Endodermal cell (in vitro differentiated cells): ENCODE measurements around the gene PAX5. TPM values are rescaled to one million over a fixed set of nuclear protein-coding genes. Genes with fewer than 3 reads are reported as not detected.
A peak's percentile ranks its signal among the peaks of the same experiment; 100 is the strongest.

Experiments
- DNase-seq: peaks from one replicate; pipeline ENCODE4 v3.0.0-alpha.2; 2017
- H3K27ac ChIP-seq: 2 replicates; pipeline ENCODE4 v1.5.1; 2013; ENCODE audit warnings: mild to moderate bottlenecking, low read depth, low read length, moderate library complexity
- H3K27me3 ChIP-seq: 2 replicates; pipeline ENCODE4 v1.6.1; 2013; ENCODE audit warnings: mild to moderate bottlenecking, low read length, moderate library complexity; ENCODE audit not compliant: insufficient read depth, control insufficient read depth, poor library complexity, severe bottlenecking
- H3K36me3 ChIP-seq: 2 replicates; pipeline ENCODE4 v1.7.0; 2013; ENCODE audit warnings: mild to moderate bottlenecking, low read length, moderate library complexity; ENCODE audit not compliant: control insufficient read depth, insufficient read depth
- H3K4me1 ChIP-seq: one replicate; pipeline ENCODE4 v1.7.0; 2013; ENCODE audit warnings: low read length; ENCODE audit not compliant: control insufficient read depth, insufficient read depth
- H3K4me3 ChIP-seq: 2 replicates; pipeline ENCODE4 v1.5.1; 2013; ENCODE audit warnings: mild to moderate bottlenecking, low read length, moderate library complexity
- H3K9ac ChIP-seq: 2 replicates; pipeline ENCODE4 v1.6.1; 2013; ENCODE audit warnings: mild to moderate bottlenecking, low read length, moderate library complexity; ENCODE audit not compliant: poor library complexity, severe bottlenecking; ENCODE audit errors: extremely low read depth
- H3K9me3 ChIP-seq: 2 replicates; pipeline ENCODE4 v1.6.1; 2013; ENCODE audit warnings: mild to moderate bottlenecking, low read length, moderate library complexity; ENCODE audit not compliant: control insufficient read depth
- H3K27ac Mint-ChIP-seq: 2 replicates; pipeline ENCODE4 v1.8.0; 2020; ENCODE audit warnings: mixed read lengths
- H3K27me3 Mint-ChIP-seq: 2 replicates; pipeline ENCODE4 v1.8.0; 2021; ENCODE audit warnings: mild to moderate bottlenecking, mixed read lengths; ENCODE audit not compliant: insufficient read depth
- H3K36me3 Mint-ChIP-seq: 2 replicates; pipeline ENCODE4 v1.8.0; 2020; ENCODE audit warnings: low read depth, mixed read lengths
- H3K4me1 Mint-ChIP-seq: 2 replicates; pipeline ENCODE4 v1.8.0; 2020; ENCODE audit warnings: mixed read lengths
- H3K4me3 Mint-ChIP-seq: 2 replicates; pipeline ENCODE4 v1.8.0; 2020; ENCODE audit warnings: mild to moderate bottlenecking, moderate library complexity, mixed read lengths
- H3K9me3 Mint-ChIP-seq: 2 replicates; pipeline ENCODE4 v1.8.0; 2020; ENCODE audit warnings: mild to moderate bottlenecking, mixed read lengths
- CTCF ChIP-seq: fragments of 200-600 bp; sonication (generic); conservative IDR thresholded peaks from 2 replicates; pipeline ENCODE4 v1.5.0; 2021; ENCODE audit warnings: antibody characterized with exemption, mild to moderate bottlenecking
- WGBS, 2 experiments: methylation state at CpG; one replicate each; pipeline versions ENCODE4 v1.1.5 to v1.1.7; 2013; ENCODE audit warnings: missing lambda C conversion rate in 2 of 2, mixed read lengths in 1 of 2; ENCODE audit not compliant: insufficient coverage in 1 of 2, insufficient read length in 1 of 2; 5-methylcytosine and 5-hydroxymethylcytosine counted together
- total RNA-seq, 2 donors: library from RNA; stranded (reverse); fragmentation: NEBNext Ultra II Directional in 1 of 2; extraction: Animal tissue kit (Norgen Biotek cat#: 25700) in 1 of 2; gene quantifications; 2 replicates in 1 of 2; 3 replicates in 1 of 2; pipeline ENCODE4 v1.2.1, GENCODE V29; 2021

PAX5 gene
- total RNA-seq, 2 donors from 2014 or later = 0.15 TPM; not detected in 1

GRCh38 chr9:36970007-36970888 is 63.8 kb downstream of the PAX5 start:
- Mint-ChIP-seq H3K4me3 (no peak overlapping the region), H3K36me3 (no peaks in the 10 kb centered on the region), H3K27me3 (peaks cover 10% of the 10 kb centered on the region), H3K27ac (no peak overlapping the region), H3K9me3 (no peaks in the 10 kb centered on the region), H3K4me1 (no peaks in the 10 kb centered on the region)
- Histone ChIP-seq H3K9ac (no peak overlapping the region), H3K4me1 (no peaks in the 10 kb centered on the region), H3K4me3 (no peak overlapping the region), H3K36me3 (no peaks in the 10 kb centered on the region), H3K27me3 (no peaks in the 10 kb centered on the region), H3K27ac (no peak overlapping the region), H3K9me3 (no peaks in the 10 kb centered on the region)
- TF ChIP-seq CTCF = no peak
- peak; percentile 53 for DNase-seq
- 87 to 89% methylated on average over 7 to 9 of the region's 9 CpGs for WGBS, 2 experiments

- WGBS, 2 experiments = 80 to 90% methylated on average over 6 to 11 of the region's 11 CpGs
- no peak overlapping the region for H3K27ac Mint-ChIP-seq
- Histone ChIP-seq H3K9me3 (no peaks in the 10 kb centered on the region), H3K9ac (no peak overlapping the region), H3K4me3 (no peak overlapping the region), H3K36me3 (no peaks in the 10 kb centered on the region), H3K4me1 (no peaks in the 10 kb centered on the region), H3K27ac (no peak overlapping the region), H3K27me3 (no peaks in the 10 kb centered on the region)
- H3K4me1 Mint-ChIP-seq = no peaks in the 10 kb centered on the region
- H3K36me3 Mint-ChIP-seq = no peaks in the 10 kb centered on the region
- H3K27me3 Mint-ChIP-seq = peaks cover 8% of the 10 kb centered on the region
- H3K4me3 Mint-ChIP-seq = no peak overlapping the region
- peak; percentile 82 for DNase-seq
- TF ChIP-seq CTCF = peak; percentile 71
- no peaks in the 10 kb centered on the region for H3K9me3 Mint-ChIP-seq
Measured at GRCh38 chr9:36969216-36969771, 64.8 kb downstream of the PAX5 start.

GRCh38 chr9:36968574-36969215 is 65.4 kb downstream of the PAX5 start:
- Mint-ChIP-seq H3K27ac (no peak overlapping the region), H3K9me3 (no peaks in the 10 kb centered on the region), H3K36me3 (no peaks in the 10 kb centered on the region), H3K27me3 (peaks cover 8% of the 10 kb centered on the region), H3K4me3 (no peak overlapping the region), H3K4me1 (no peaks in the 10 kb centered on the region)
- Histone ChIP-seq H3K36me3 (no peaks in the 10 kb centered on the region), H3K27ac (no peak overlapping the region), H3K9ac (no peak overlapping the region), H3K9me3 (no peaks in the 10 kb centered on the region), H3K4me1 (no peaks in the 10 kb centered on the region), H3K4me3 (no peak overlapping the region), H3K27me3 (no peaks in the 10 kb centered on the region)
- peak; percentile 26 for DNase-seq
- no peak for TF ChIP-seq CTCF
- WGBS, 2 experiments = 85 to 92% methylated on average over 3 to 7 of the region's 7 CpGs
